Measurements from ENCODE around the gene OVCA2. TPM values are rescaled to one million over a fixed set of nuclear protein-coding genes. Genes with fewer than 3 reads are reported as not detected.

OVCA2 gene
- total RNA-seq, 4 donors from 2014 or later = 36.6 to 51.5 (median 42.7) TPM

DNA sequence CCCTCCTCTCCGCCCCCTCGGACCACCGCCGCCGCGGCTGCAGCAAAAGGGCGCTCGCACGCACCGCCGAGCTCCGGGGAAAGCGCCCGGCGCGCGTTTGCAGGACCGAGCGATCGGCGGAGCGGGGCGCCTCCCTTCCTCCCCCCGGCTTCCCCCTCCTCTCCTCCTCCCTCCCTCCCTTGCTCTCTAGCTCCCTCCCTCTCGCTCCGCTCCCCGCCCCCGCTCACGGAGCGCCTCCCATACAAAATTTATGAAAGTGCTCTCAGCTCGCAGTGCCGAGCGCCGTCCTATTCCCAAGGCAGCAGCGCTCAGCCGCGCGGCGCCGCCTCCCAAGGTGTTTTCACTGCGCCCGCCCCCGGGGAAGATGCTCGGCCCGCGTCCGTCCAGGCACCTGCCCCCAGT lies 16.6 kb upstream of the OVCA2 start, which contains the start of gene RTN4RL1:
Gene RTN4RL1 (minus strand): TSS at position 115 of the 402 bp plus-strand sequence. CDS start 469 bp downstream, outside the sequence.
- peak; percentile 85 to 88 for DNase-seq (ENCODE audit: low spot score in 2 of 2)
- 1% methylated on average over 35 of the region's 47 CpGs for WGBS
- Histone ChIP-seq H3K4me3 (peak within 1 kb of the TSS; percentile 74), H3K4me1 (peaks cover 50% of the 10 kb centered on the region), H3K9me3 (no peaks in the 10 kb centered on the region), H3K27me3 (no peaks in the 10 kb centered on the region), H3K36me3 (no peaks in the 10 kb centered on the region), H3K27ac (peak within 1 kb of the TSS; percentile 72)
- TF ChIP-seq, protein P1, sequence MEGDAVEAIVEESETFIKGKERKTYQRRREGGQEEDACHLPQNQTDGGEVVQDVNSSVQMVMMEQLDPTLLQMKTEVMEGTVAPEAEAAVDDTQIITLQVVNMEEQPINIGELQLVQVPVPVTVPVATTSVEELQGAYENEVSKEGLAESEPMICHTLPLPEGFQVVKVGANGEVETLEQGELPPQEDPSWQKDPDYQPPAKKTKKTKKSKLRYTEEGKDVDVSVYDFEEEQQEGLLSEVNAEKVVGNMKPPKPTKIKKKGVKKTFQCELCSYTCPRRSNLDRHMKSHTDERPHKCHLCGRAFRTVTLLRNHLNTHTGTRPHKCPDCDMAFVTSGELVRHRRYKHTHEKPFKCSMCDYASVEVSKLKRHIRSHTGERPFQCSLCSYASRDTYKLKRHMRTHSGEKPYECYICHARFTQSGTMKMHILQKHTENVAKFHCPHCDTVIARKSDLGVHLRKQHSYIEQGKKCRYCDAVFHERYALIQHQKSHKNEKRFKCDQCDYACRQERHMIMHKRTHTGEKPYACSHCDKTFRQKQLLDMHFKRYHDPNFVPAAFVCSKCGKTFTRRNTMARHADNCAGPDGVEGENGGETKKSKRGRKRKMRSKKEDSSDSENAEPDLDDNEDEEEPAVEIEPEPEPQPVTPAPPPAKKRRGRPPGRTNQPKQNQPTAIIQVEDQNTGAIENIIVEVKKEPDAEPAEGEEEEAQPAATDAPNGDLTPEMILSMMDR (IDR thresholded peaks at IDR 0.05) = no peak
- TF ChIP-seq POLR2AphosphoS5 (IDR thresholded peaks at IDR 0.05) = no peak
- TF ChIP-seq POLR2A (IDR thresholded peaks at IDR 0.05) = no peak
- no peak for TF ChIP-seq EP300 (IDR thresholded peaks at IDR 0.05)

GRCh38 chr17:2025622-2026309 lies 16.1 kb upstream of the OVCA2 start:
- peak; percentile 84 to 91 for DNase-seq (ENCODE audit: low spot score in 2 of 2)
- TF ChIP-seq, protein P1 (IDR thresholded peaks at IDR 0.05) = peak; percentile 24 to 64
- TF ChIP-seq POLR2A (IDR thresholded peaks at IDR 0.05) = no peak
- 1% methylated on average over 42 of the region's 55 CpGs for WGBS
- H3K27ac ChIP-seq = peak overlapping the region; percentile 72
- H3K4me3 ChIP-seq = peak overlapping the region; percentile 74
- peaks cover 50% of the 10 kb centered on the region for H3K4me1 ChIP-seq
- H3K27me3 ChIP-seq = no peaks in the 10 kb centered on the region
- H3K9me3 ChIP-seq = no peaks in the 10 kb centered on the region
- no peaks in the 10 kb centered on the region for H3K36me3 ChIP-seq

GRCh38 chr17:2027528-2028233 lies 14.1 kb upstream of the OVCA2 start:
- Histone ChIP-seq H3K9me3 (no peaks in the 10 kb centered on the region), H3K27ac (no peak overlapping the region), H3K27me3 (no peaks in the 10 kb centered on the region), H3K4me3 (no peak overlapping the region), H3K4me1 (peaks cover 66% of the 10 kb centered on the region), H3K36me3 (no peaks in the 10 kb centered on the region)
- WGBS = 68% methylated on average over 5 of the region's 11 CpGs
- DNase-seq (ENCODE audit: low spot score in 2 of 2) = peak in 1 of 2 donors; percentile 65
- TF ChIP-seq POLR2AphosphoS5 (IDR thresholded peaks at IDR 0.05) = no peak
- TF ChIP-seq, protein P1 (IDR thresholded peaks at IDR 0.05) = no peak
- no peak for TF ChIP-seq EP300 (IDR thresholded peaks at IDR 0.05)
- TF ChIP-seq POLR2A (IDR thresholded peaks at IDR 0.05) = no peak

GRCh38 chr17:2028234-2028614 lies 13.6 kb upstream of the OVCA2 start:
- no peak overlapping the region for H3K27ac ChIP-seq
- WGBS = 55% methylated on average over 4 of the region's 5 CpGs
- H3K4me3 ChIP-seq = no peak overlapping the region
- H3K27me3 ChIP-seq = no peaks in the 10 kb centered on the region
- TF ChIP-seq EP300 (IDR thresholded peaks at IDR 0.05) = no peak
- TF ChIP-seq, protein P1 (IDR thresholded peaks at IDR 0.05) = no peak
- no peak for TF ChIP-seq POLR2A (IDR thresholded peaks at IDR 0.05)
- TF ChIP-seq POLR2AphosphoS5 (IDR thresholded peaks at IDR 0.05) = no peak
- H3K9me3 ChIP-seq = no peaks in the 10 kb centered on the region
- H3K4me1 ChIP-seq = peaks cover 65% of the 10 kb centered on the region
- DNase-seq (ENCODE audit: low spot score in 2 of 2) = no peak
- H3K36me3 ChIP-seq = no peaks in the 10 kb centered on the region

DNA sequence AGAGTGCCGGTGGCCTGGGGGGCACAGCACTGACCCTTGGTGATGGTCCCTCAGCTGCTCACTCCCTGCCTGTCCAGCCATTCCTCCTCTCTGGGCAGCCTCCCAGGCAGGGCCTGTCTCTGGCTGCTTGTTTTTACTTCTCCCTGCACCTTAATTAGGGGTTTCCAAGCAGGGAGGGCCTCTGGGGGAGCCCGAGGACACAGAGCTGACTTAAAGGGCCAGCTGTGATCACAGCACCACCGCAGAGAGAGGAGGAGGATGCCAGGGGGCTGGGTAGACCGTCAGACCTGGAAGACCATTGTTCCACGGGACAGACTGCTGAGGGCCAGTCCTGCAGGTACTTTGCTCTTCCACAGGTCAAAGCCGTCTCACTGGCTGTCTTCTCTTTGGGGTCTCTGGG lies 13.1 kb upstream of the OVCA2 start:
- Histone ChIP-seq H3K27me3 (no peaks in the 10 kb centered on the region), H3K4me3 (no peak overlapping the region), H3K9me3 (no peaks in the 10 kb centered on the region), H3K36me3 (peaks cover 2% of the 10 kb centered on the region), H3K27ac (no peak overlapping the region), H3K4me1 (peaks cover 60% of the 10 kb centered on the region)
- WGBS = 68% methylated on average over 6 of the region's 6 CpGs
- TF ChIP-seq POLR2A (IDR thresholded peaks at IDR 0.05) (no peak), EP300 (IDR thresholded peaks at IDR 0.05) (no peak), POLR2AphosphoS5 (IDR thresholded peaks at IDR 0.05) (no peak)
- TF ChIP-seq, protein P1 (IDR thresholded peaks at IDR 0.05) = no peak
- no peak for DNase-seq (ENCODE audit: low spot score in 2 of 2)

All from suprapubic skin (tissue), 4 donors.